Measurements from ENCODE around the gene PER3.

GRCh38 chr1:7869136-7869920 is 85.2 kb downstream of the PER3 start:
- no peak for TF ChIP-seq NFIC (IDR thresholded peaks at IDR 0.05; ENCODE audit: low read depth, low read length)
- TF ChIP-seq STAT1 (conservative IDR thresholded peaks at IDR 0.05) = no peak
- TF ChIP-seq POLR2AphosphoS5 (IDR thresholded peaks at IDR 0.05; ENCODE audit: low read length) = no peak
- no peak for TF ChIP-seq ELK1 (IDR thresholded peaks at IDR 0.05; ENCODE audit: low read depth, low read length)
- no peak for TF ChIP-seq YY1 (IDR thresholded peaks at IDR 0.05; ENCODE audit: low read depth, low read length)
- TF ChIP-seq CEBPB (IDR thresholded peaks at IDR 0.05; ENCODE audit: borderline replicate concordance in 1 of 2, low read depth in 2 of 2, low read length in 2 of 2) = no peak
- TF ChIP-seq SRF (IDR thresholded peaks at IDR 0.05; ENCODE audit: low read depth in 2 of 2, low read length in 2 of 2) = no peak
